ENCODE data around the gene GABRA6. TPM values are rescaled to one million over a fixed set of nuclear protein-coding genes. Genes with fewer than 3 reads are reported as not detected.

Gene GABRA6
- total RNA-seq, 1 donor from 2014 or later: not detected

GRCh38 chr5:161719157-161719556 lies 33.6 kb downstream of the GABRA6 start:
- no peaks in the 10 kb centered on the region for H3K36me3 ChIP-seq
- intact Hi-C loops (cut with micrococcal nuclease): no loop called here

GRCh38 chr5:161720460-161720859 lies 34.9 kb downstream of the GABRA6 start:
- Histone ChIP-seq H3K4me1 (no peaks in the 10 kb centered on the region), H3K27me3 (ENCODE audit: low read depth) (no peaks in the 10 kb centered on the region), H3K9me3 (replicated peaks) (peaks cover 23% of the 10 kb centered on the region), H3K4me3 (no peak overlapping the region), H3K36me3 (no peaks in the 10 kb centered on the region), H3K27ac (replicated peaks) (no peak overlapping the region)
- DNase-seq: no peak
- no peak for TF ChIP-seq CTCF (IDR thresholded peaks at IDR 0.05; ENCODE audit: borderline replicate concordance)
- intact Hi-C loops (cut with micrococcal nuclease): no loop called here

More at GRCh38 chr5:161719157-161719556, 33.6 kb downstream of the GABRA6 start:
- Histone ChIP-seq H3K4me3 (no peak overlapping the region), H3K4me1 (no peaks in the 10 kb centered on the region), H3K9me3 (replicated peaks) (peaks cover 23% of the 10 kb centered on the region), H3K27me3 (ENCODE audit: low read depth) (no peaks in the 10 kb centered on the region), H3K27ac (replicated peaks) (no peak overlapping the region)
- no peak for TF ChIP-seq CTCF (IDR thresholded peaks at IDR 0.05; ENCODE audit: borderline replicate concordance)
- no peak for DNase-seq

GRCh38 chr5:161734741-161735140 lies 49.2 kb downstream of the GABRA6 start:
- no peak overlapping the region for H3K4me3 ChIP-seq
- intact Hi-C loops (cut with micrococcal nuclease): no loop called here
- no peak overlapping the region for H3K27ac ChIP-seq (replicated peaks)
- H3K9me3 ChIP-seq (replicated peaks): no peaks in the 10 kb centered on the region
- H3K36me3 ChIP-seq: no peaks in the 10 kb centered on the region
- no peak for TF ChIP-seq CTCF (IDR thresholded peaks at IDR 0.05; ENCODE audit: borderline replicate concordance)
- no peaks in the 10 kb centered on the region for H3K4me1 ChIP-seq
- DNase-seq: no peak
- no peaks in the 10 kb centered on the region for H3K27me3 ChIP-seq (ENCODE audit: low read depth)

- Histone ChIP-seq H3K9me3 (replicated peaks) (peaks cover 17% of the 10 kb centered on the region), H3K36me3 (no peaks in the 10 kb centered on the region), H3K4me3 (no peak overlapping the region), H3K27me3 (ENCODE audit: low read depth) (no peaks in the 10 kb centered on the region), H3K4me1 (no peaks in the 10 kb centered on the region), H3K27ac (replicated peaks) (no peak overlapping the region)
- no peak for TF ChIP-seq CTCF (IDR thresholded peaks at IDR 0.05; ENCODE audit: borderline replicate concordance)
- no peak for DNase-seq
- intact Hi-C loops (cut with micrococcal nuclease): no loop called here
Measured at GRCh38 chr5:161740433-161740832, 54.9 kb downstream of the GABRA6 start.

- H3K4me1 ChIP-seq: no peaks in the 10 kb centered on the region
- no peak overlapping the region for H3K4me3 ChIP-seq
- no peak overlapping the region for H3K27ac ChIP-seq (replicated peaks)
- H3K9me3 ChIP-seq (replicated peaks): peaks cover 31% of the 10 kb centered on the region
- no peak for DNase-seq
- no peaks in the 10 kb centered on the region for H3K36me3 ChIP-seq
- H3K27me3 ChIP-seq (ENCODE audit: low read depth): no peaks in the 10 kb centered on the region
- TF ChIP-seq CTCF (IDR thresholded peaks at IDR 0.05; ENCODE audit: borderline replicate concordance): no peak
- intact Hi-C loops (cut with micrococcal nuclease): no loop called here
Measured at GRCh38 chr5:161744276-161744675, 58.8 kb downstream of the GABRA6 start.

- peaks cover 31% of the 10 kb centered on the region for H3K9me3 ChIP-seq (replicated peaks)
- no peaks in the 10 kb centered on the region for H3K36me3 ChIP-seq
- no peaks in the 10 kb centered on the region for H3K27me3 ChIP-seq (ENCODE audit: low read depth)
- H3K27ac ChIP-seq (replicated peaks): no peak overlapping the region
- intact Hi-C loops (cut with micrococcal nuclease): no loop called here
- H3K4me3 ChIP-seq: no peak overlapping the region
- DNase-seq: no peak
- no peak for TF ChIP-seq CTCF (IDR thresholded peaks at IDR 0.05; ENCODE audit: borderline replicate concordance)
- no peaks in the 10 kb centered on the region for H3K4me1 ChIP-seq
Measured at GRCh38 chr5:161745392-161745791, 59.9 kb downstream of the GABRA6 start.

All from left ventricle myocardium inferior (tissue), 1 donor.